HG03457 (cell line): ENCODE results near the gene LCE7A.

Experiments used
- ATAC-seq: cut with Tn5 transposase; IDR thresholded peaks from one replicate; pipeline ENCODE4 v1.9.1; 2021; ENCODE audit warnings: moderate number of reproducible peaks; ENCODE audit not compliant: unreplicated experiment

LCE7A gene

GRCh38 chr1:152879559-152880198 is 19.9 kb downstream of the LCE7A start:
- no peak for ATAC-seq

- no peak for ATAC-seq
Measured at GRCh38 chr1:152880316-152880715, 20.5 kb downstream of the LCE7A start.

GRCh38 chr1:152880907-152881306 is 21.1 kb downstream of the LCE7A start:
- no peak for ATAC-seq

GRCh38 chr1:152884085-152884484 is 24.3 kb downstream of the LCE7A start:
- no peak for ATAC-seq

- ATAC-seq: no peak
Measured at GRCh38 chr1:152884506-152884905, 24.7 kb downstream of the LCE7A start.

GRCh38 chr1:152884966-152885624 is 25.3 kb downstream of the LCE7A start:
- ATAC-seq: no peak

- ATAC-seq: no peak
Measured at GRCh38 chr1:152886085-152886484, 26.3 kb downstream of the LCE7A start.

- ATAC-seq: no peak
Measured at GRCh38 chr1:152886758-152887409, 27.1 kb downstream of the LCE7A start.

GRCh38 chr1:152888126-152888525 is 28.3 kb downstream of the LCE7A start:
- no peak for ATAC-seq

- ATAC-seq: no peak
Measured at GRCh38 chr1:152899027-152899426, 39.2 kb downstream of the LCE7A start.

GRCh38 chr1:152899883-152900282 is 40.1 kb downstream of the LCE7A start:
- ATAC-seq: no peak

- ATAC-seq: no peak
Measured at GRCh38 chr1:152901631-152902030, 41.8 kb downstream of the LCE7A start.

GRCh38 chr1:152902636-152903035 is 42.8 kb downstream of the LCE7A start:
- ATAC-seq: no peak

- ATAC-seq: no peak
Measured at GRCh38 chr1:152904688-152905440, 45.1 kb downstream of the LCE7A start.

- no peak for ATAC-seq
Measured at GRCh38 chr1:152906023-152906565, 46.3 kb downstream of the LCE7A start.

GRCh38 chr1:152907686-152908601 is 48.1 kb downstream of the LCE7A start, which contains the start of gene IVL:
IVL (plus strand) TSS chr1:152908546; CDS start chr1:152909798, 1,252 bp downstream.
- ATAC-seq: no peak

GRCh38 chr1:152909206-152909605 is 49.4 kb downstream of the LCE7A start:
- no peak for ATAC-seq
